ENCODE data around the gene TNFAIP1.

- TF ChIP-seq CTCF (conservative IDR thresholded peaks at IDR 0.05 in 1 of 2, IDR thresholded peaks at IDR 0.05 in 1 of 2; ENCODE audit: low read depth in 1 of 2, low read length in 2 of 2) (no peak), EZH2 (IDR thresholded peaks at IDR 0.05; ENCODE audit: low read length, missing control alignments) (no peak)
These were observed 32.8 kb downstream of the TNFAIP1 start for GRCh38 chr17:28368306-28368831.

Data from fibroblast of lung (primary cell).